Vagina (tissue), 2 donors: ENCODE results near the gene CCDC160. TPM values are rescaled to one million over a fixed set of nuclear protein-coding genes. Genes with fewer than 3 reads are reported as not detected.

Source experiments
- DNase-seq, 2 donors: peaks; one replicate each; pipeline ENCODE4 v3.0.0-alpha.2; 2017; ENCODE audit errors: extremely low spot score in 2 of 2
- H3K27ac ChIP-seq: fragments of 200-600 bp; sonication (generic); one replicate; pipeline ENCODE4 v1.5.1; 2019
- H3K27me3 ChIP-seq: fragments of 200-600 bp; sonication (generic); one replicate; pipeline ENCODE4 v1.5.1; 2019
- H3K36me3 ChIP-seq, 2 donors: fragments of 200-600 bp; sonication (generic); one replicate each; pipeline ENCODE4 v1.5.1; 2017 to 2019
- H3K4me1 ChIP-seq: fragments of 200-600 bp; sonication (generic); one replicate; pipeline ENCODE4 v1.5.1; 2019
- H3K4me3 ChIP-seq, 2 donors: fragments of 200-600 bp; sonication (generic); 1 replicate in 1 of 2; 2 replicates in 1 of 2; pipeline ENCODE4 v1.5.1; 2016 to 2019
- H3K9me3 ChIP-seq: fragments of 200-600 bp; sonication (generic); one replicate; pipeline ENCODE4 v1.5.1; 2019
- POLR2A ChIP-seq, 2 donors: fragments of 450-650 bp; IDR thresholded peaks; one replicate each; pipeline ENCODE4 v1.6.1; 2017; ENCODE audit warnings: antibody characterized with exemption in 2 of 2, mild to moderate bottlenecking in 2 of 2, moderate library complexity in 2 of 2
- POLR2AphosphoS5 ChIP-seq, 2 donors: sonication (generic); formaldehyde crosslinking; IDR thresholded peaks; one replicate each; pipeline ENCODE4 v1.9.0; 2017; ENCODE audit warnings: antibody characterized with exemption in 2 of 2, mild to moderate bottlenecking in 2 of 2, low read depth in 1 of 2; ENCODE audit not compliant: insufficient read depth in 1 of 2
- intact Hi-C: fragments of 100-400 bp; cut with DNase I; formaldehyde crosslinking; loops from one replicate; pipeline ENCODE4 v1.15.1; 2023
- total RNA-seq: library from RNA; depleted of rRNA; stranded (reverse); fragments of >200 nt; gene quantifications from one replicate; pipeline ENCODE4 v1.2.3, GENCODE V29; 2016
- TF ChIP-seq, protein P1 (sequence below), 3 experiments: fragments of 450-650 bp in 2 of 3; fragments of 200-600 bp in 1 of 3; sonication (generic) in 1 of 3; IDR thresholded peaks; one replicate each; pipeline ENCODE4 v1.5.1; 2017 to 2019; ENCODE audit warnings: antibody characterized with exemption in 3 of 3, mild to moderate bottlenecking in 2 of 3, moderate library complexity in 2 of 3

Gene CCDC160
- not detected for total RNA-seq

- Histone ChIP-seq H3K4me3 (peak within 1 kb of the TSS; percentile 42 to 50), H3K4me1 (peaks cover 8% of the 10 kb centered on the region), H3K36me3 (no peaks in the 10 kb centered on the region), H3K27ac (no peak within 1 kb of the TSS), H3K9me3 (no peaks in the 10 kb centered on the region), H3K27me3 (no peaks in the 10 kb centered on the region)
- no peak for TF ChIP-seq POLR2A (IDR thresholded peaks at IDR 0.05)
- TF ChIP-seq, protein P1, sequence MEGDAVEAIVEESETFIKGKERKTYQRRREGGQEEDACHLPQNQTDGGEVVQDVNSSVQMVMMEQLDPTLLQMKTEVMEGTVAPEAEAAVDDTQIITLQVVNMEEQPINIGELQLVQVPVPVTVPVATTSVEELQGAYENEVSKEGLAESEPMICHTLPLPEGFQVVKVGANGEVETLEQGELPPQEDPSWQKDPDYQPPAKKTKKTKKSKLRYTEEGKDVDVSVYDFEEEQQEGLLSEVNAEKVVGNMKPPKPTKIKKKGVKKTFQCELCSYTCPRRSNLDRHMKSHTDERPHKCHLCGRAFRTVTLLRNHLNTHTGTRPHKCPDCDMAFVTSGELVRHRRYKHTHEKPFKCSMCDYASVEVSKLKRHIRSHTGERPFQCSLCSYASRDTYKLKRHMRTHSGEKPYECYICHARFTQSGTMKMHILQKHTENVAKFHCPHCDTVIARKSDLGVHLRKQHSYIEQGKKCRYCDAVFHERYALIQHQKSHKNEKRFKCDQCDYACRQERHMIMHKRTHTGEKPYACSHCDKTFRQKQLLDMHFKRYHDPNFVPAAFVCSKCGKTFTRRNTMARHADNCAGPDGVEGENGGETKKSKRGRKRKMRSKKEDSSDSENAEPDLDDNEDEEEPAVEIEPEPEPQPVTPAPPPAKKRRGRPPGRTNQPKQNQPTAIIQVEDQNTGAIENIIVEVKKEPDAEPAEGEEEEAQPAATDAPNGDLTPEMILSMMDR (IDR thresholded peaks at IDR 0.05): no peak
- TF ChIP-seq POLR2AphosphoS5 (IDR thresholded peaks at IDR 0.05; ENCODE audit: insufficient read depth in 1 of 2, low read depth in 1 of 2): no peak
- DNase-seq: no peak
- intact Hi-C loops: no loop called here
Measured at GRCh38 chrX:134236626-134237614, at the start of gene CCDC160. Gene CCDC160, plus strand, starts transcription at chrX:134237182. Its CDS starts 7,619 bp downstream, at chrX:134244801.

DNA sequence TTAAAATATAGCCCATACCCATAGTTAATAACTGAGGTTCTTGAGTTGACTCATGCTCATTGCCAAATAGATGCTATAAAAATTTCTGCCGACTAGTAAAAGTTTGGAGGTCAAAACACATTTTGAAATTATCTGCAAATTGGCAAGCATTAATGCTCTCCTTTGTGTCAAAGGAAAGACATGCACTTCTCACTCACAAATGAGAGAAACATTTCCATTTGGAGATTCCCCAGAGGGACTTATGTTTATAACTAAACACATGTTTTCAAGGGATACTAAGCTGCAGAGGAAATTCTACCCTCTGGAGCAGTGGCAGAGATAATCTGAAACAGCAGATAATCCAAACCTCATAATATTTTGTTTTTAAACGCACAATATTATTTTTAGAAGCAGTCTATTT lies 45.7 kb upstream of the CCDC160 start:
- no peaks in the 10 kb centered on the region for H3K27me3 ChIP-seq
- DNase-seq: no peak
- H3K4me3 ChIP-seq: no peak overlapping the region
- no peaks in the 10 kb centered on the region for H3K36me3 ChIP-seq
- TF ChIP-seq, protein P1 (IDR thresholded peaks at IDR 0.05): no peak
- TF ChIP-seq POLR2A (IDR thresholded peaks at IDR 0.05): no peak
- no peak for TF ChIP-seq POLR2AphosphoS5 (IDR thresholded peaks at IDR 0.05; ENCODE audit: insufficient read depth in 1 of 2, low read depth in 1 of 2)
- intact Hi-C loops: no loop called here
- H3K9me3 ChIP-seq: no peaks in the 10 kb centered on the region
- H3K27ac ChIP-seq: no peak overlapping the region
- H3K4me1 ChIP-seq: no peaks in the 10 kb centered on the region

- DNase-seq: no peak
- intact Hi-C loops: no loop called here
- Histone ChIP-seq H3K36me3 (no peaks in the 10 kb centered on the region), H3K4me1 (no peaks in the 10 kb centered on the region), H3K9me3 (no peaks in the 10 kb centered on the region), H3K4me3 (no peak overlapping the region), H3K27ac (no peak overlapping the region), H3K27me3 (no peaks in the 10 kb centered on the region)
- TF ChIP-seq, protein P1 (IDR thresholded peaks at IDR 0.05): no peak
- TF ChIP-seq POLR2A (IDR thresholded peaks at IDR 0.05) (no peak), POLR2AphosphoS5 (IDR thresholded peaks at IDR 0.05; ENCODE audit: insufficient read depth in 1 of 2, low read depth in 1 of 2) (no peak)
Measured at GRCh38 chrX:134194915-134195314, 42.1 kb upstream of the CCDC160 start.

GRCh38 chrX:134202561-134202960 lies 34.4 kb upstream of the CCDC160 start:
- H3K27me3 ChIP-seq: no peaks in the 10 kb centered on the region
- TF ChIP-seq, protein P1 (IDR thresholded peaks at IDR 0.05): no peak
- TF ChIP-seq POLR2AphosphoS5 (IDR thresholded peaks at IDR 0.05; ENCODE audit: insufficient read depth in 1 of 2, low read depth in 1 of 2) (no peak), POLR2A (IDR thresholded peaks at IDR 0.05) (no peak)
- H3K9me3 ChIP-seq: no peaks in the 10 kb centered on the region
- no peaks in the 10 kb centered on the region for H3K36me3 ChIP-seq
- no peak overlapping the region for H3K4me3 ChIP-seq
- no peaks in the 10 kb centered on the region for H3K4me1 ChIP-seq
- H3K27ac ChIP-seq: no peak overlapping the region
- intact Hi-C loops: no loop called here
- no peak for DNase-seq

- Histone ChIP-seq H3K4me3 (no peak overlapping the region), H3K9me3 (peaks cover 5% of the 10 kb centered on the region), H3K4me1 (no peaks in the 10 kb centered on the region), H3K36me3 (no peaks in the 10 kb centered on the region), H3K27me3 (no peaks in the 10 kb centered on the region), H3K27ac (no peak overlapping the region)
- DNase-seq: no peak
- intact Hi-C loops: no loop called here
- TF ChIP-seq, protein P1 (IDR thresholded peaks at IDR 0.05): no peak
- no peak for TF ChIP-seq POLR2A (IDR thresholded peaks at IDR 0.05)
- no peak for TF ChIP-seq POLR2AphosphoS5 (IDR thresholded peaks at IDR 0.05; ENCODE audit: insufficient read depth in 1 of 2, low read depth in 1 of 2)
Measured at GRCh38 chrX:134206221-134206620, 30.8 kb upstream of the CCDC160 start.
